PC-3 (cell line): Measurements from ENCODE around the gene COLEC12.

Experiments used
- EZH2 ChIP-seq: fragments of 300-600 bp; sonication (generic); IDR thresholded peaks from one replicate; pipeline ENCODE4 v1.6.1; 2017; ENCODE audit warnings: antibody characterized with exemption, mild to moderate bottlenecking, low read length; ENCODE audit not compliant: unreplicated experiment
- EZH2phosphoT487 ChIP-seq: fragments of 300-600 bp; sonication (generic); IDR thresholded peaks from 2 replicates; pipeline ENCODE4 v1.6.1; 2018; ENCODE audit warnings: mild to moderate bottlenecking, antibody characterized with exemption, low read length, borderline replicate concordance
- TF ChIP-seq, protein P1 (sequence below): fragments of 300-600 bp; sonication (generic); conservative IDR thresholded peaks from 2 replicates; pipeline ENCODE4 v1.5.1; 2017; ENCODE audit warnings: antibody characterized with exemption, low read depth, mild to moderate bottlenecking, low read length

DNA sequence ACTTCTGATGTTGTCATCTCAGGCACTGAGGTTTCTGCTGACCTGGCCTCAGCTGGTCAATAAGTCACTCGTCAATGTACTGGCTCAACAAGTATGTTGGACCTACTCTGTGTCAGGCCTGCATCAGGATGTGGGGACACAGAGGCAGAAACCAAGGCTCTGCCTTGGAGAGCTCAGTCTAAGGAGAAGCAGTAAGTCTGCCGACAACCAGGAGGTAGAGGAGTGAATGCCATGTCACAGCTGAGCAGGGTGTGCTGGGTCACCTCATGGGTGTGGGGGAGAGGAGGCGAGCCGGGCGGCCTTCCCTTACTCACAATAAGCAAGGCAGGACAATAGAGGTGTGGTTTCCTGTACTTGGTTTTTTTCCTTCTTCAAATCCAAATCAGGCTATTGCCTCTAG, 75.8 kb downstream of the COLEC12 start:
- TF ChIP-seq EZH2phosphoT487, result no peak
- TF ChIP-seq, protein P1, sequence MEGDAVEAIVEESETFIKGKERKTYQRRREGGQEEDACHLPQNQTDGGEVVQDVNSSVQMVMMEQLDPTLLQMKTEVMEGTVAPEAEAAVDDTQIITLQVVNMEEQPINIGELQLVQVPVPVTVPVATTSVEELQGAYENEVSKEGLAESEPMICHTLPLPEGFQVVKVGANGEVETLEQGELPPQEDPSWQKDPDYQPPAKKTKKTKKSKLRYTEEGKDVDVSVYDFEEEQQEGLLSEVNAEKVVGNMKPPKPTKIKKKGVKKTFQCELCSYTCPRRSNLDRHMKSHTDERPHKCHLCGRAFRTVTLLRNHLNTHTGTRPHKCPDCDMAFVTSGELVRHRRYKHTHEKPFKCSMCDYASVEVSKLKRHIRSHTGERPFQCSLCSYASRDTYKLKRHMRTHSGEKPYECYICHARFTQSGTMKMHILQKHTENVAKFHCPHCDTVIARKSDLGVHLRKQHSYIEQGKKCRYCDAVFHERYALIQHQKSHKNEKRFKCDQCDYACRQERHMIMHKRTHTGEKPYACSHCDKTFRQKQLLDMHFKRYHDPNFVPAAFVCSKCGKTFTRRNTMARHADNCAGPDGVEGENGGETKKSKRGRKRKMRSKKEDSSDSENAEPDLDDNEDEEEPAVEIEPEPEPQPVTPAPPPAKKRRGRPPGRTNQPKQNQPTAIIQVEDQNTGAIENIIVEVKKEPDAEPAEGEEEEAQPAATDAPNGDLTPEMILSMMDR, result no peak
- no peak for TF ChIP-seq EZH2
